GM12878 (cell line): Measurements from ENCODE around the gene RPS6KC1.
"Not testable (repeated sequence)": the region's sequence is repeated elsewhere in the genome, so short reads cannot be mapped to it uniquely, and the experiment has no call there.

Experiments
- FOXK2 ChIP-seq: fragments of 450-650 bp; IDR thresholded peaks from 2 replicates; pipeline ENCODE4 v1.6.1; 2017; ENCODE audit warnings: mild to moderate bottlenecking, moderate library complexity
- KDM1A ChIP-seq: fragments of 200-600 bp; sonication (generic); IDR thresholded peaks from 2 replicates; pipeline ENCODE4 v1.6.1; 2016; ENCODE audit warnings: borderline replicate concordance
- NR2C2 ChIP-seq: IDR thresholded peaks from 2 replicates; pipeline ENCODE4 v1.6.1; 2011; ENCODE audit warnings: borderline replicate concordance, low read depth; ENCODE audit not compliant: control insufficient read depth, insufficient read length
- TAF1 ChIP-seq: IDR thresholded peaks from 2 replicates; pipeline ENCODE4 v1.6.1; 2011; ENCODE audit warnings: mild to moderate bottlenecking, low read depth, low read length, borderline replicate concordance
- TF ChIP-seq, protein P1 (sequence below): IDR thresholded peaks from 2 replicates; pipeline ENCODE4 v1.6.1; 2011; ENCODE audit warnings: low read depth, low read length, improper control_type of control experiment, borderline replicate concordance
- TF ChIP-seq, protein P2 (sequence below): IDR thresholded peaks from 2 replicates; pipeline ENCODE4 v1.6.1; 2012; ENCODE audit warnings: low read depth, low read length, improper control_type of control experiment

DNA sequence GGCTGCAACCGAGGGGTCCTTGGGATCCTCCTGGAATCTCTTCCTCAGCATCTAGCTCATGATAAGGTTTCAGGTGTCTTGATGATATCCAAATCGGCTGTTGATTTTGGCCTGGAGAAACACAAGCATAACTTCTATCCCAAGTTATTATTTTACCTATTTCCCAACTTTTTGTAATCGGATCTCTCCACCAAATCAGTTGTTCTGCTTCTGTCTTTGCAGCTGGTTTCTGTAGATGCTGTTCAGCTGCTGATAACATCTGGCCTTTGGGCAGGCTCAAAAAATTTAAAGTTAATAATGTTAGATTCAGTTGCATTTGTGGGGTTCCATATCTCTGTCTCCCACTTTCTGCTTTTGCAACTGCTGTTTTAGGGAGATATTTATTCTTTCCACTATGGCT lies 24.0 kb upstream of the RPS6KC1 start:
- TF ChIP-seq KDM1A, TAF1, FOXK2, NR2C2: not testable (repeated sequence)
- TF ChIP-seq, protein P1, sequence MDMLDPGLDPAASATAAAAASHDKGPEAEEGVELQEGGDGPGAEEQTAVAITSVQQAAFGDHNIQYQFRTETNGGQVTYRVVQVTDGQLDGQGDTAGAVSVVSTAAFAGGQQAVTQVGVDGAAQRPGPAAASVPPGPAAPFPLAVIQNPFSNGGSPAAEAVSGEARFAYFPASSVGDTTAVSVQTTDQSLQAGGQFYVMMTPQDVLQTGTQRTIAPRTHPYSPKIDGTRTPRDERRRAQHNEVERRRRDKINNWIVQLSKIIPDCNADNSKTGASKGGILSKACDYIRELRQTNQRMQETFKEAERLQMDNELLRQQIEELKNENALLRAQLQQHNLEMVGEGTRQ, result not testable (repeated sequence)
- TF ChIP-seq, protein P2, sequence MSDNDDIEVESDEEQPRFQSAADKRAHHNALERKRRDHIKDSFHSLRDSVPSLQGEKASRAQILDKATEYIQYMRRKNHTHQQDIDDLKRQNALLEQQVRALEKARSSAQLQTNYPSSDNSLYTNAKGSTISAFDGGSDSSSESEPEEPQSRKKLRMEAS, result not testable (repeated sequence)
